ENCODE data around the gene PLGLB2.
"Not testable (repeated sequence)": the region's sequence is repeated elsewhere in the genome, so short reads cannot be mapped to it uniquely, and the experiment has no call there.

The PLGLB2 gene

GRCh38 chr2:87747791-87748190 is at the start of gene PLGLB2:
Gene PLGLB2, plus strand, starts transcription at chr2:87748087. Its CDS starts 67 bp downstream, at chr2:87748154.
- DNase-seq (ENCODE audit: low read depth): not testable (repeated sequence)

DNA sequence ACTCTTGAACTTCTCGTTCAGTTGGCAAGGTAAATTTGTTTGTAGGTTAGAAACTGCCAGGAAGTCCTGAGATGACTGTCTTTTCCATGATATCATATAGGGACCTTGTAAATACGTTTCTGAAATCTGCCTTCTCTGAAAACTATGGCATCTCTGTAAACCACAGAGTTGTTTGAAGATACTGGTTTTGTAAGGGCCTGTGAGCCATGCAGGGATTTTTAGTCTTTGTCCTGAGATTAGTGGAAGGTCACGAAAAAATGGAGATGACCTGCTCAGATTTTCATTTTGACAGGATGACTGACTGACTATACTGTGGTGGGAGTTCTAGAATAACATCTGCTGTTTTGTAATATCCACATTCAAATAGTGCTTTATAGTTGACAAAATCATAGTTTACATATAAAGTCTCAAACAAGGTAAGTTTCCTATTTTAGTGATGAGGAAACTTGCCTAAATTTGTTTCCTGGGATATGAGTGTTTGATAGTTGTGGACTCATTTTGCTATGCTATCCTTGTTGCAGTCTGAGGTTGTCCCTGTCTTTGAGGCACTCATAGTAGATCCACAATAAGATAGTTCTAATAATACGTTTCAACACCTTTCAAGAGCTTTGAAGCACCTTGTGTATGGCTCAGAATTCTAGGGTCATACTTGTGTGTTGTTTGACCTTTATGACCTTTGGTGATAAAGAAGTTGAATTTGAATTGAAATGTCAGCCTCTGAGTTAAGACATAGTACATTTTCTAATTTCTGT is 43.1 kb upstream of the PLGLB2 start:
- DNase-seq (ENCODE audit: low read depth): not testable (repeated sequence)

DNA sequence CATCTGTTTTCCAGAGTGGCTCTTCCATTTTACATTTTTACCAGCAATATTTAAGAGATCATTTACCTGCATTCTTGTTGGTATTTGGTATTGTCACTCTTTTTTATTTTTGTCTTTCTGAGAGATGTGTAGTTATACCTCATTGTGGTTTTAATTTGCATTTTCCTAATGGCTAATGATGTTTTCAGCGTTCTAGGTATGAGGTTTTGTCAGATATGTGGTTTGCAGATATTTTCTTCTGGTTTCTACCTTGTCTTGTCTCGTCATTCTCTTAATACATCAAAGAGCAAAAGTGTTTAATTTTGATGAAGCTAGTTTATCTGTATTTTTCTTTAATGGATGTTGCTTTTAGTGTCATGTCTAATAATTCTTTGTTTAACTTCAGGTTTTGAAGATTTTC is 39.5 kb upstream of the PLGLB2 start:
- not testable (repeated sequence) for DNase-seq (ENCODE audit: low read depth)

DNA sequence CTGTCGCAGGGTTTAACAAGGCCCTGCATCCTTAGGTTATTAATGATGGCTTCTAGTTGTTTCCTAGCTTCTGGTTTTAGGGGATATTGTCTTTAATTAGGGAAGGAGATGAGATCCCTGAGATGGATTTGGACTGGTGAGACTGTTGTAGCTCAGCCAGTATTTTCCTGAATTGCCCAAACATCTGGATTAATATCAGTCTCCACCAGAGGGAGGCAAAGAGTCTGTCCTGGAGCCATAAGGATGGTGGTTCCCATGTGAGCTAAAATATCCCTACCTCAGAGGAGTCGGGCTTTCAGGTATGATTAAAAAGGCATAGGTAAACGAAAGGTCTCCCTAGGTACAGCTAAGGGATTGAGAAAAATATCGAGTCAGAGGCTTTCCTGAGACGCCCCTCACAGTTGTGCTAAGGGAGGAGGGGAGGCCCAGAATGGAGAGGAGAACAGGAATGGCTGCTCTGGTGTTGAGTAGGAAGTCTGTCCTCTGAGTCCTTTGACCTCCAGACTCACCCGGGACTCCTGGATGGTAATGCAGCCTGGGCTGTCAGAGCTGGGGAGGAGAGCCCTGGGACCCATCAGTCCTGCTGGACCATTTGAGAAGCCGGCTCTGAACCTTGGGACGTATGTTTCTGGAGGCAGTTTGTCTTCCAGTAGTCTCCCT is 19.8 kb upstream of the PLGLB2 start:
- not testable (repeated sequence) for DNase-seq (ENCODE audit: low read depth)

- not testable (repeated sequence) for DNase-seq (ENCODE audit: low read depth)
Observed at GRCh38 chr2:87740928-87741327, 7.0 kb upstream of the PLGLB2 start.

GRCh38 chr2:87742393-87743108 is 5.3 kb upstream of the PLGLB2 start:
- not testable (repeated sequence) for DNase-seq (ENCODE audit: low read depth)

GRCh38 chr2:87743638-87744037 is 4.2 kb upstream of the PLGLB2 start:
- not testable (repeated sequence) for DNase-seq (ENCODE audit: low read depth)

DNA sequence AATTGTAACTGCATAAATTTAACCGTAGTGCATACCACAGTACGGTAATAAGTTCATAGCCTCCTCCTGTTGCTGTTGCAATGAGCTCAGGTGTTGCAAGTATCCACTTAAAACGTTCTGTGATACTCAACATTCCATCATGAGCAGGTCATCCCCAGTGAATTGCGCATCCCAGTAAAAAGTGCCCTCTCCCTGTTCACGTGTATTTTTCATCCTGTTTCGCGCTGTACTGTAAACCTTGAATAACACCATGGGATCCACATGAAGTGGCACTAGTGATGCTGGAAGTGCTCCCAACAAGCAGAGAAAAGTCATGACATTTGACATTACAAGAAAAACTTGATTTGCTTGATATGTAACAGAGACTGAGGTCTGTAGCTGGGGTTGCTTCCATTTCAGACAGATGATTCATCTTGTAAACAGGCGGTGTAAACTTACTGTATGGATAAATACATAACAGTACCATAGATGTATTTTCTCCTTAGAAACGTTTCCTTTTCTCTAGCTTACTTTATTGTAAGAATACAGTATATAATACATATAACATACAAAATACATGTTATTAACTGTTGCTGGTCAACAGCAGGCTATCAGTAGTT is 2.4 kb upstream of the PLGLB2 start:
- not testable (repeated sequence) for DNase-seq (ENCODE audit: low read depth)

DNA sequence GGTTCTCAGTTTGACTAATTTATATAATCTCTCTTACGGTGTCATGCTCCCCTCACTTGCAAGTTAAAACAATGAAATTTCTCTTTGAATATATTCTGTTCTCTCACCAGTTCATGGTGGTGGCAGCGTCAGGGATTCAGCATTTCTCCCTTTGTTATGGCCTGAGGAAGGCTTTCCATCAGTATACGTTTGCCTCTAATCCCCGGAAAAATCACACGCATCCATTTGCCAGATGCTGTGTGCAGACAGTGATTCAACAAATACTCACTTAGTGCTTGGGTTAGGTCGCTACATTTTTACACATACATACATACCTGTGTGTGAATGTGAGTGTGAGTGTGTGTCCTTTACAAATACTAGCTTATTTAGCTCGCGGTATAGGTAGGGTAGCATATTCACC is 637 bp downstream of the PLGLB2 start:
- DNase-seq (ENCODE audit: low read depth): not testable (repeated sequence)

DNA sequence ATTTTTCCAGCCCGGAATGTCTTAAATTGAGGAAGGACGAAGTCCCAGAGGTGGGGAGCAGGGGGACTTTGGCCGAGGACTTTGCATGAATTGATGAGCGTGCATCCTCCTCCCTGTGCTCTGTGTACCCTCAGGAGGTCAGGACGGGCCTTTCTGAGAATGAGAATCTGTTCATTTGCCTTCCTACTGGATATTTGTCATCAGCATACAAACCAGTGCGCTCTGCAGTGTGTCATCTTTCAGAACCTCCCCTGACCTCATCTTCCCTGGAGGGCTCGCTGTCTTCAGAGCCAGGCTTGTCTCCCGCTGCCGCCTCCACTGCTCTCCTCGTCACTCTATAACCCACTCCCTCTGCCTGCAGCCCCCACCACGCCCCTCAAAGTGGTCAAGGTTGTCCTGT is 2.7 kb downstream of the PLGLB2 start:
- DNase-seq (ENCODE audit: low read depth): not testable (repeated sequence)

GRCh38 chr2:87754759-87755158 is 6.9 kb downstream of the PLGLB2 start:
- DNase-seq (ENCODE audit: low read depth): not testable (repeated sequence)

All from EH (cell line).